ENCODE results near the gene MPV17L2. TPM values are rescaled to one million over a fixed set of nuclear protein-coding genes. Genes with fewer than 3 reads are reported as not detected.
"Not testable (repeated sequence)": the region's sequence is repeated elsewhere in the genome, so short reads cannot be mapped to it uniquely, and the experiment has no call there.

Gene MPV17L2
- total RNA-seq, 1 experiment from 2014 or later = 11.2 TPM

DNA sequence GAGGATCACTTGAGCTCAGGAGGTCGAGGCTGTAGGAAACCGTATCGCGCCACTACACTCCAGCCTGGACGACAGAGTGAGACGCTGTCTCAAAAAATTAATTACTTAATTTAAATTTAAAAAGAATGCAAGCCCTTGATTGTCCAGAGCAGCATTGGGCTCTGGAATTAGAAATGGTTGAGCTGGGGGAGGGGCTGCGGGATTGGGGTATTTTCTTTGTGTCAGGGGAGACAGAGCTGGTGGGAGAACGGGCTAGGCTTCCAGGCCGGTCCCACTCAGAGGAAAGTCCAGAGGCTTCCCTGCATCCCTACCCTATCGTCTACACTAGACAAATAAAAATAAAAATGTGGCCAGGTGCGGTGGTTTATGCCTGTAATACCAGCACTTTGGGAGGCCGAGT, 13.0 kb downstream of the MPV17L2 start:
- Histone ChIP-seq H3K27ac (no peak overlapping the region), H3K79me2 (ENCODE audit: low read depth) (no peaks in the 10 kb centered on the region), H3F3A (ENCODE audit: insufficient read depth, low read depth) (peaks cover 24% of the 10 kb centered on the region; the same call in 1 of the 2 replicates), H2AFZ (no peak overlapping the region), H3K9me2 (ENCODE audit: insufficient read depth) (no peaks in the 10 kb centered on the region), H3K4me1 (replicated peaks; ENCODE audit: insufficient read depth) (peaks cover 13% of the 10 kb centered on the region), H4K20me1 (ENCODE audit: insufficient read depth) (no peaks in the 10 kb centered on the region), H3K4me3 (no peak overlapping the region), H3K36me3 (ENCODE audit: low read depth) (no peaks in the 10 kb centered on the region), H3K4me2 (peak overlapping the region; percentile 83; the same call in 1 of the 2 replicates), H3K9me3 (ENCODE audit: insufficient read depth, low read depth) (no peaks in the 10 kb centered on the region), H3K27me3 (ENCODE audit: insufficient read depth, low read depth) (no peaks in the 10 kb centered on the region)
- DNase-seq = no peak
- ChIA-PET POLR2A (ENCODE audit: unreplicated experiment) (no interaction called here), CTCF (no interaction called here)
- intact Hi-C loops (cut with micrococcal nuclease; ENCODE audit: unreplicated experiment) = no loop called here
- no TSS peak for BruUV-seq (replicated peaks)
- TF ChIP-seq EZH2 (IDR thresholded peaks at IDR 0.05; ENCODE audit: low read depth) = no peak
- TF ChIP-seq, protein P1, sequence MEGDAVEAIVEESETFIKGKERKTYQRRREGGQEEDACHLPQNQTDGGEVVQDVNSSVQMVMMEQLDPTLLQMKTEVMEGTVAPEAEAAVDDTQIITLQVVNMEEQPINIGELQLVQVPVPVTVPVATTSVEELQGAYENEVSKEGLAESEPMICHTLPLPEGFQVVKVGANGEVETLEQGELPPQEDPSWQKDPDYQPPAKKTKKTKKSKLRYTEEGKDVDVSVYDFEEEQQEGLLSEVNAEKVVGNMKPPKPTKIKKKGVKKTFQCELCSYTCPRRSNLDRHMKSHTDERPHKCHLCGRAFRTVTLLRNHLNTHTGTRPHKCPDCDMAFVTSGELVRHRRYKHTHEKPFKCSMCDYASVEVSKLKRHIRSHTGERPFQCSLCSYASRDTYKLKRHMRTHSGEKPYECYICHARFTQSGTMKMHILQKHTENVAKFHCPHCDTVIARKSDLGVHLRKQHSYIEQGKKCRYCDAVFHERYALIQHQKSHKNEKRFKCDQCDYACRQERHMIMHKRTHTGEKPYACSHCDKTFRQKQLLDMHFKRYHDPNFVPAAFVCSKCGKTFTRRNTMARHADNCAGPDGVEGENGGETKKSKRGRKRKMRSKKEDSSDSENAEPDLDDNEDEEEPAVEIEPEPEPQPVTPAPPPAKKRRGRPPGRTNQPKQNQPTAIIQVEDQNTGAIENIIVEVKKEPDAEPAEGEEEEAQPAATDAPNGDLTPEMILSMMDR (conservative IDR thresholded peaks at IDR 0.05) = no peak

DNA sequence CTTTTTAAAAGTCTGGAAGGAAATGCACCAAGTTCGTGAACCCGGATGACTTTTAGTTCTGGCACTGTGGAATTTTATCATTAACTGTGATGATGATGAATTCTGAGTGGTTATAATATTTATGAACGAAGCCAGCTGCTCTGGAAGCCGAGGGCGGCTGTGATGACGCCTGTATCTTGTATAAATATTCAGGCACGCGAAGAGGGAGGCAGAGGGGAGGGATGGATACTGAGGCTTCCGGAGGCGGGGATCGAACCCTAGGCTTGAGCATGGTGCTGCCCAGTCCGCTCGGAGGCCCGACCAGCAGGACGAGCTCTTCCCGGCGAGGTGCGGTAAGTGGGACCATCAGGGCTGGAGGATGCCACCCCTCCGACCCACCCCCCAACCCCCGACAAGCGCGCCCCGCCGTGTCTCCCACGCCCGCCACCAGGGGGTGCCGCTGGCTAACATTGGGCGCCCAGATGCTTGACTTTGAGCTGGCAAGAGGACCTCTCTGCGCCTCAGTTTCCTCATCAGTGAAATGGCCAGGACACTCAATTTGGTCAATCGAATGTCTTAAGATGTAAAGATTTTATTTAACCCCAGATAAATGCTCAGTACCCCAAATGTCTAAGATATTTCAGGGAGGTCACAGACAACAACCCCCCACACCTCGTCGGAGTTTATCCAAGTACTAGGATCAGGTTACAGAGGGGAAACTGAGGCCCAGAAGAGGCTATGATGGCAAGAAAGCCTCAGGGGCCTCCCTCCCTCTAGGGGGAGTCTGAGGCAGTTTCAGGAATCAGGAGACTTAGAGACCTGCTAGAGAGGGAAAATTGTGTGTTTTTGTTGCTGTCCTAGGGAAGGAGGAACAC, 15.3 kb downstream of the MPV17L2 start:
- no peaks in the 10 kb centered on the region for H3K27me3 ChIP-seq (ENCODE audit: insufficient read depth, low read depth)
- DNase-seq = peak in 1 of 2 experiments; percentile 30
- H4K20me1 ChIP-seq (ENCODE audit: insufficient read depth) = no peaks in the 10 kb centered on the region
- no TSS peak for BruUV-seq (replicated peaks)
- no peak overlapping the region for H3K27ac ChIP-seq
- no peaks in the 10 kb centered on the region for H3K79me2 ChIP-seq (ENCODE audit: low read depth)
- POLR2A ChIA-PET (ENCODE audit: unreplicated experiment) = interaction anchor here (0.6 kb wide), 2 partner anchors 144 to 177 kb away, joined by 3 read pairs; partner anchors contain the start of gene GDF15
- CTCF ChIA-PET = interaction anchor here (0.5 to 1.4 kb wide), 13 partner anchors 14 to 779 kb away, joined by 3 to 19 read pairs (median 6); partner anchors contain the start of gene PGPEP1
- H3K4me3 ChIP-seq = no peak overlapping the region
- H3K36me3 ChIP-seq (ENCODE audit: low read depth) = no peaks in the 10 kb centered on the region
- H3K9me3 ChIP-seq (ENCODE audit: insufficient read depth, low read depth) = no peaks in the 10 kb centered on the region
- intact Hi-C loops (cut with micrococcal nuclease; ENCODE audit: unreplicated experiment) = loop anchor here (1.0 kb wide), 1 partner anchor 44 kb away; no protein-coding TSS in a partner anchor
- H3K9me2 ChIP-seq (ENCODE audit: insufficient read depth) = no peaks in the 10 kb centered on the region
- no peak for TF ChIP-seq EZH2 (IDR thresholded peaks at IDR 0.05; ENCODE audit: low read depth)
- TF ChIP-seq, protein P1 (conservative IDR thresholded peaks at IDR 0.05) = peak; percentile 84
- H3K4me1 ChIP-seq (replicated peaks; ENCODE audit: insufficient read depth) = peaks cover 7% of the 10 kb centered on the region
- no peak overlapping the region for H2AFZ ChIP-seq
- no peak overlapping the region for H3K4me2 ChIP-seq
- H3F3A ChIP-seq (ENCODE audit: insufficient read depth, low read depth) = peaks cover 26% of the 10 kb centered on the region; the same call in 1 of the 2 replicates

DNA sequence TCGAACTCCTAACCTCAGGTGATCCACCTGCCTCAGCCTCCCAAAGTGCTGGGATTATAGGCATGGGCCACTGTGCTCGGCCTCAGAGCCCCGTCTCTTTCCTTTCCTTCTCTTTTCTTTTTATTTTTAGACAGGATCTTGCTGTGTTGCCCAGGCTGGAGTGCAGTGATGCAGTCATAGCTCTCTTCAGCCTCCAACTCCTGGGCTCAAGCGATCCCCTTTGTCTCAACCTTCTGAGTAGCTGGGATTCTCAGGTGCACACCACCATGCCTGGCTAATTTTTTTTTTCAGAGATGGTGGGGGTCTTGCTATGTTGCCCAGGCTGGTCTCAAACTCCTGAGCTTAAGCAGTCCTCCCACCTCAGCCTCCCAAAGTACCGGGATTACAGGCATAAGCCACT, 16.9 kb downstream of the MPV17L2 start:
- H3K36me3 ChIP-seq (ENCODE audit: low read depth); intact Hi-C loops (cut with micrococcal nuclease; ENCODE audit: unreplicated experiment); H3K79me2 ChIP-seq (ENCODE audit: low read depth); CTCF ChIA-PET; DNase-seq; H3K4me2 ChIP-seq; H3K4me3 ChIP-seq; H3K27ac ChIP-seq; BruUV-seq (replicated peaks); POLR2A ChIA-PET (ENCODE audit: unreplicated experiment); H3K27me3 ChIP-seq (ENCODE audit: insufficient read depth, low read depth); H4K20me1 ChIP-seq (ENCODE audit: insufficient read depth); H3K9me3 ChIP-seq (ENCODE audit: insufficient read depth, low read depth); H2AFZ ChIP-seq; H3K9me2 ChIP-seq (ENCODE audit: insufficient read depth): not testable (repeated sequence)
- H3K4me1 ChIP-seq (replicated peaks; ENCODE audit: insufficient read depth) = peaks cover 10% of the 10 kb centered on the region
- H3F3A ChIP-seq (ENCODE audit: insufficient read depth, low read depth) = peaks cover 27% of the 10 kb centered on the region; the same call in 1 of the 2 replicates

Measured in PC-9 (cell line).